ENCODE measurements around the gene UTS2B.

Gene UTS2B, protein sequence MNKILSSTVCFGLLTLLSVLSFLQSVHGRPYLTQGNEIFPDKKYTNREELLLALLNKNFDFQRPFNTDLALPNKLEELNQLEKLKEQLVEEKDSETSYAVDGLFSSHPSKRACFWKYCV

DNA sequence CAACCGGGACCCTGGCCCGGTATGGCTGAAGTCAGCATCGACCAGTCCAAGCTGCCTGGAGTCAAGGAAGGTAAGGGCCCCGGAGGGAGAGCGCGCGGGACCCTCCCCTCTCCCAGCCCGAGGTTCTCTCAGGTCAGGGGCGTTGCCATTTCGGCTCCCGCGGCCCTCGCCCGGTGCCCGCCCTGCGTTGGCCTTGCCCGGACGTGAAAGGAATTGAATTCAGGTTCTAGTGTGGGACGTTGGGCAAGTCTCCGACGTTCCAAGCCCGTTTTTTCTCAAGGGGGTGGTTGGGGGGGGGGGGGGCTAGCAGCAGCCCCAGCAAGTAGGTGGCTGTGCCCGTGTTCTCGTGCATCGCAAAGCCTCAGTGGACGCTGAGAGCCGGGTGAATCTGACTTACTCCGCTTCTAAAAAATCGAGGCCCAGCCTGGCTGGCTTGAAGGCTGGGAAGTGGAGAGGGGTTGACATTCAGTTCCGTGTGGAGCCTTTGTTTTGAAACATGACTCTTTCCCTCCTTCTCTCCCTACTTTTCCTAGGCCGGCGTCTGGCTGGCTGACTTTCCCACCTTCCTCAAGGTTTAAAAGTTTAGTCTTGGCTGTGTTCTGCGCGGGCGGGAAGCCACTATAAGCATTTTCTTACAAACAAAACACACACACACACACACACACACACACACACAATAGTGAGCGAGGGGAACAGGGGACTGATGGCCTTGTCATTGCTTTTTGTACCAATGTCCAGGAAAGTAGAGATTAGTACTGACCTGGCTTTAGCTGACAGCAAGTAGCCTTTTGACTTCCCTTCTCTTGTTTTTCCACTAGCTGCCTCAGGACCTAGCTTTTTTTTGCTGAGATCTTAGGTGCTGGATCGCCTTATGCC lies at the start of gene UTS2B:
Gene UTS2B, minus strand, starts transcription at position 873 of the 876 bp plus-strand sequence. CDS start 48,337 bp downstream, outside the sequence.
- TF ChIP-seq, protein P1, sequence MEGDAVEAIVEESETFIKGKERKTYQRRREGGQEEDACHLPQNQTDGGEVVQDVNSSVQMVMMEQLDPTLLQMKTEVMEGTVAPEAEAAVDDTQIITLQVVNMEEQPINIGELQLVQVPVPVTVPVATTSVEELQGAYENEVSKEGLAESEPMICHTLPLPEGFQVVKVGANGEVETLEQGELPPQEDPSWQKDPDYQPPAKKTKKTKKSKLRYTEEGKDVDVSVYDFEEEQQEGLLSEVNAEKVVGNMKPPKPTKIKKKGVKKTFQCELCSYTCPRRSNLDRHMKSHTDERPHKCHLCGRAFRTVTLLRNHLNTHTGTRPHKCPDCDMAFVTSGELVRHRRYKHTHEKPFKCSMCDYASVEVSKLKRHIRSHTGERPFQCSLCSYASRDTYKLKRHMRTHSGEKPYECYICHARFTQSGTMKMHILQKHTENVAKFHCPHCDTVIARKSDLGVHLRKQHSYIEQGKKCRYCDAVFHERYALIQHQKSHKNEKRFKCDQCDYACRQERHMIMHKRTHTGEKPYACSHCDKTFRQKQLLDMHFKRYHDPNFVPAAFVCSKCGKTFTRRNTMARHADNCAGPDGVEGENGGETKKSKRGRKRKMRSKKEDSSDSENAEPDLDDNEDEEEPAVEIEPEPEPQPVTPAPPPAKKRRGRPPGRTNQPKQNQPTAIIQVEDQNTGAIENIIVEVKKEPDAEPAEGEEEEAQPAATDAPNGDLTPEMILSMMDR (IDR thresholded peaks at IDR 0.05), result no peak
- TF ChIP-seq ZFX (IDR thresholded peaks at IDR 0.05; ENCODE audit: borderline replicate concordance), result no peak
- peak within 1 kb of the TSS; percentile 67 for H3K27ac ChIP-seq

DNA sequence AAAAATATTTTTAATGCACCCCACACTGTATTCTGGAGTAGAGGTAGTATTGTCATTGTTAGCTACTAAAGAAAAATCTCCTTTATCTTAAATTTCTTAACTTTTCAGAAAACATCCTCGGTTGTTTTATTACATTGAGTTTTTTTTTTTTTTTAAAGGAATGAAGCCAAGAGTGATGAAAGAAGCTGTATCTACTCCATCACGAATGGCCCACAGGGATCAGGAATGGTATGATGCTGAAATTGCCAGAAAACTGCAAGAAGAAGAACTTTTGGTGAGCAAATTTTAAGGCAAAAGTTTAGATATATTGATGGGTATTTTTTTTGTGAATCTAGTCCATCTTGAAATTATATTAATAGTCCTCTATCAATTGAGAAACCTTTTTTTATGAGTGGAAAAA lies 49.7 kb upstream of the UTS2B start:
- no peak overlapping the region for H3K27ac ChIP-seq
- TF ChIP-seq, protein P1 (IDR thresholded peaks at IDR 0.05), result no peak
- no peak for TF ChIP-seq ZFX (IDR thresholded peaks at IDR 0.05; ENCODE audit: borderline replicate concordance)

DNA sequence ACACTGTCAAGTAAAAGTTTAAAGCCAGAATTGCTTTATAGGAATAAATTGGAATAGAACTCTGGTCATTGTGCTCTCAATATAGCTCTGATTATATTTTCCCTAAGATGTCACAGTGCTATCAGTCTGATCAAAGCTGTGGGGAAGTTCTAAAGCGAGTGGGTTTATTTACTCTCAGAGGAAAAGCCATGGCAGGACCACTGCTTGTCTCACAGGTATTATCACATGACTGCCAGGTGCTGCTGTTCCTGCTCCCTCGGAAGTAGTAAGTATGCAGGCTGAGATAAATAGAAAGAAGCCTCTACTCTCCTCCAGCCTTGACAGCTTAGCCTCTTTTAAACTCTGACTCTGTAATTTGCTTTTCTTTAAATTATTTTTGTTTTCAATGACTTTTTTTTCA lies 49.1 kb upstream of the UTS2B start:
- TF ChIP-seq, protein P1 (IDR thresholded peaks at IDR 0.05), result no peak
- no peak for TF ChIP-seq ZFX (IDR thresholded peaks at IDR 0.05; ENCODE audit: borderline replicate concordance)
- H3K27ac ChIP-seq, result no peak overlapping the region

DNA sequence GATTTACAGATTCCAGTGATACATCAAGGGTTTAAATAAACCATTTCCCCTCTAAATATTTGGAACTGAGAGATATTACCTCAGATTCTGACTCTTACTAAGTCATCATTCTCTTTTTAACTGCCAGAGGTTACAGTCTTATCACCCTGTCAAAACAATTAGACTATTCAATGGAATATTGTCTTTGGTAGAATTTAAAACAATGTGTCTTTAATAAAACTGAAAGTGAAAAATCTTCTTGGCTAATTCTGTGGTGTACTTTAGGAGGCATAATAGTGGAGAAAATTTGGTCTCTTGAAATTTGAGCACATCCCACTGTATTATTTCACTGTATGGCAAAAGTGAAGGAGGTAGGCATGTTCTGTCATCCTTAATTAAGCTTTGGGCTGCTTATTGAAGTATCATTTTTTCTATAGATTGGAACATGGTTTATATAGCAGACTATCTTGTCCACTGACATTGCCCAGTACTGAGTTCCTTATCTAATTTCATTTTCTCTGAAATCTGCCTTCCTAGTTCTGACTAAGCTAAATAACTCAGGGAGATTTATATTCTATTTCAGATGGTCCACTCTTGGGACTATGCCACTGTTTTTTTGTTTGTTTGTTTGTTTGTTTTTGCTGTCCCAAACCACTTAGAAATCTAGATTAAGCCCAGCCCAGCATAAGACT lies 48.0 kb upstream of the UTS2B start:
- TF ChIP-seq, protein P1 (IDR thresholded peaks at IDR 0.05), result no peak
- no peak for TF ChIP-seq ZFX (IDR thresholded peaks at IDR 0.05; ENCODE audit: borderline replicate concordance)
- H3K27ac ChIP-seq, result no peak overlapping the region

DNA sequence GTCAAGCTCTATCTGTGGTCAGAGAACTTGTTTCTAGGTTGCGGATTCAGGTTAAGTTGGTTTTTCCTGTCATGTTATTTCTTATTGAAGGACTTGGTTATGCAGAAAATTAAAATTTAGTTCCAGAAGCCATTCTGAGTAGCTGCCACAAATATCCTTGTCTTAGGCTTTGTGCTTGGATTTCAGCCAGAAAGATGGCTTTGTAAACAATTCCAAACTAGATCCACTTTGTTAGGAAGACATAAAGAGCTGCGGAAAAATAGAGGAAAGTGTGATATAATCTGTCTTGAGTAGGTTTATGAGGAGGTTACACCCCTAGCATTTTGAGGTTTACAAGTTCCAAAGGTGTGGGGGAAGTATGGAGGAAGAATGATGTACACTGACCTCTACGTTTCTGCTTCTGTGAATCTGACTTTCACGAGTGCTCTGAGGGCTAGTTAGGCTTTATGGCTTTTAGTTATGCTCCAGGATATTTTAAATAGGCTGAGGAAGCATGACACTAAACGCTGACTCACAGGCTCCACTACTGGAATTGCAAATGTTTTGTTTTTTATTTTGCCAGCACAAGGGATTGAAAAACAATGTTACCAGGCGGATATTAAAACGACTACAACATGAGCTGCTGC lies 46.3 kb upstream of the UTS2B start:
- TF ChIP-seq, protein P1 (IDR thresholded peaks at IDR 0.05), result no peak
- TF ChIP-seq ZFX (IDR thresholded peaks at IDR 0.05; ENCODE audit: borderline replicate concordance), result no peak
- no peak overlapping the region for H3K27ac ChIP-seq

DNA sequence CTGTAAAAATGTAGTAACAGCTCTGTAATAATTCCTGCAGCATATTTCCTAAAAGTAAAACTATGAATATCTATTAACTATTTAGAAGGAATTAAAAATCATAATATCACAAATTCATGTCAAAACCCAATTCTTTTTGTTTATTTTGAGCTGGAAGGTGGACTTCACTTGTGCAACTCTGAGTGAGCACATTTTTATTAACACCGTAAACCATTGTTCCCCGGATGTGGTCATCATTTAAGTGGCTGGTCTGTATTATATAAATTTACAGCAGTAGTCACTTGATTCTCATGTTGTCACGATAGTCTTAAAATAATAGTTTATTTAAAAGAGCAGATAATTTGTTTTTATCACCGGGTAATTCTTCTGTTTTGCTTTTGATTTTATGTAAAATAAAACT lies 43.0 kb upstream of the UTS2B start:
- no peak overlapping the region for H3K27ac ChIP-seq
- no peak for TF ChIP-seq ZFX (IDR thresholded peaks at IDR 0.05; ENCODE audit: borderline replicate concordance)
- TF ChIP-seq, protein P1 (IDR thresholded peaks at IDR 0.05), result no peak
